Liver (tissue), 9 donors: ENCODE results near the gene OMP. TPM values are rescaled to one million over a fixed set of nuclear protein-coding genes. Genes with fewer than 3 reads are reported as not detected.

ENCODE experiments used
- DNase-seq: peaks from one replicate; pipeline ENCODE4 v3.0.0-alpha.2; 2017; ENCODE audit warnings: low spot score
- H3K27ac ChIP-seq, 2 donors: one replicate each; pipeline ENCODE4 v1.7.0; 2013; ENCODE audit warnings: inconsistent platforms in 2 of 2, low read length in 2 of 2, control low read depth in 1 of 2, low read depth in 1 of 2, mild to moderate bottlenecking in 1 of 2
- H3K27me3 ChIP-seq, 4 donors: one replicate each; pipeline versions ENCODE4 v1.6.1 to v1.7.0; 2013; ENCODE audit warnings: low read length in 3 of 4, inconsistent platforms in 1 of 4, mild to moderate bottlenecking in 1 of 4, moderate library complexity in 1 of 4; ENCODE audit not compliant: control insufficient read depth in 4 of 4, insufficient read depth in 4 of 4
- H3K36me3 ChIP-seq, 4 donors: one replicate each; pipeline versions ENCODE4 v1.6.1 to v1.7.0; 2013; ENCODE audit warnings: low read length in 3 of 4, mild to moderate bottlenecking in 3 of 4, low read depth in 1 of 4, moderate library complexity in 1 of 4; ENCODE audit not compliant: control insufficient read depth in 4 of 4, insufficient read depth in 3 of 4
- H3K4me1 ChIP-seq, 4 donors: one replicate each; pipeline versions ENCODE4 v1.6.1 to v1.7.0; 2013; ENCODE audit warnings: low read length in 3 of 4, mild to moderate bottlenecking in 3 of 4, moderate library complexity in 1 of 4; ENCODE audit not compliant: control insufficient read depth in 4 of 4, insufficient read depth in 4 of 4
- H3K4me3 ChIP-seq, 3 donors: one replicate each; pipeline versions ENCODE4 v1.6.1 to v1.7.0; 2013; ENCODE audit warnings: low read length in 3 of 3, control low read depth in 1 of 3, low read depth in 1 of 3, mild to moderate bottlenecking in 1 of 3
- H3K9ac ChIP-seq, 2 donors: one replicate each; pipeline ENCODE4 v1.7.0; 2013; ENCODE audit warnings: low read length in 2 of 2, mild to moderate bottlenecking in 2 of 2, moderate library complexity in 2 of 2, control low read depth in 1 of 2, low read depth in 1 of 2
- H3K9me3 ChIP-seq, 4 donors: one replicate each; pipeline versions ENCODE4 v1.6.1 to v1.7.0; 2013; ENCODE audit warnings: low read length in 3 of 4; ENCODE audit not compliant: control insufficient read depth in 4 of 4
- EGR1 ChIP-seq, 2 donors: IDR thresholded peaks; 2 replicates each; pipeline ENCODE4 v1.6.1; 2016 to 2018; ENCODE audit warnings: antibody characterized with exemption in 2 of 2, low read depth in 2 of 2
- FOXA1 ChIP-seq: IDR thresholded peaks from 2 replicates; pipeline ENCODE4 v1.6.1; 2016; ENCODE audit warnings: antibody characterized with exemption
- FOXA2 ChIP-seq: IDR thresholded peaks from 2 replicates; pipeline ENCODE4 v1.6.1; 2016; ENCODE audit warnings: antibody characterized with exemption
- GABPA ChIP-seq, 2 donors: IDR thresholded peaks in 1 of 2; conservative IDR thresholded peaks in 1 of 2; 2 replicates each; pipeline ENCODE4 v1.6.1; 2016; ENCODE audit warnings: antibody characterized with exemption in 2 of 2, mild to moderate bottlenecking in 1 of 2, moderate library complexity in 1 of 2
- HNF4G ChIP-seq: IDR thresholded peaks from 2 replicates; pipeline ENCODE4 v1.6.1; 2016; ENCODE audit warnings: antibody characterized with exemption
- JUND ChIP-seq, 2 donors: IDR thresholded peaks; 2 replicates each; pipeline ENCODE4 v1.6.1; 2016; ENCODE audit warnings: antibody characterized with exemption in 2 of 2
- MAX ChIP-seq: IDR thresholded peaks from 2 replicates; pipeline ENCODE4 v1.6.1; 2016; ENCODE audit warnings: antibody characterized with exemption
- NR2F2 ChIP-seq: IDR thresholded peaks from 2 replicates; pipeline ENCODE4 v1.6.1; 2016; ENCODE audit warnings: antibody characterized with exemption
- RAD21 ChIP-seq, 2 donors: IDR thresholded peaks; 2 replicates each; pipeline ENCODE4 v1.6.1; 2016; ENCODE audit warnings: antibody characterized with exemption in 2 of 2, mild to moderate bottlenecking in 2 of 2
- RXRA ChIP-seq, 2 donors: IDR thresholded peaks; 2 replicates each; pipeline ENCODE4 v1.6.1; 2017 to 2018; ENCODE audit warnings: antibody characterized with exemption in 2 of 2, mild to moderate bottlenecking in 1 of 2
- SP1 ChIP-seq: IDR thresholded peaks from 2 replicates; pipeline ENCODE4 v1.6.1; 2018; ENCODE audit warnings: antibody characterized with exemption, mild to moderate bottlenecking
- TAF1 ChIP-seq: conservative IDR thresholded peaks from 2 replicates; pipeline ENCODE4 v1.6.1; 2016; ENCODE audit warnings: antibody characterized with exemption, mild to moderate bottlenecking
- YY1 ChIP-seq: IDR thresholded peaks from 2 replicates; pipeline ENCODE4 v1.6.1; 2016; ENCODE audit warnings: antibody characterized with exemption, mild to moderate bottlenecking
- WGBS: extraction: QIAGEN DNeasy Blood & Tissue Kit; methylation state at CpG from one replicate; pipeline ENCODE4 v1.1.7; 2013; 5-methylcytosine and 5-hydroxymethylcytosine counted together
- polyA plus RNA-seq, 2 donors: library from polyadenylated mRNA; stranded (reverse) in 1 of 2; unstranded in 1 of 2; fragments of 200-250 nt in 1 of 2; fragments of >200 nt in 1 of 2; fragmentation: Nextera tagmentation in 1 of 2; extraction: Ambion mirVana in 1 of 2; gene quantifications; one replicate each; pipeline versions ENCODE4 v1.2.1 to v1.2.3, GENCODE V29; 2013 to 2015
- total RNA-seq, 2 donors: library from RNA; depleted of rRNA; stranded (reverse); fragments of >200 nt; gene quantifications; one replicate each; pipeline ENCODE4 v1.2.3, GENCODE V29; 2014
- TF ChIP-seq, protein P1 (sequence below): IDR thresholded peaks from 2 replicates; pipeline ENCODE4 v1.6.1; 2016; ENCODE audit warnings: antibody characterized with exemption
- TF ChIP-seq, protein P2 (sequence below): IDR thresholded peaks from 2 replicates; pipeline ENCODE4 v1.6.1; 2016; ENCODE audit warnings: antibody characterized with exemption
- TF ChIP-seq, protein P3 (sequence below): IDR thresholded peaks from 2 replicates; pipeline ENCODE4 v1.6.1; 2016; ENCODE audit warnings: antibody characterized with exemption, mild to moderate bottlenecking
- donor health status: healthy.
- donor health status: healthy.
- donor health status: healthy.
- donor health status: healthy.
- donor health status: healthy.

OMP gene
- total and polyA plus RNA-seq, 4 donors, result 0.24 to 0.75 (median 0.65) TPM; not detected in 1

DNA sequence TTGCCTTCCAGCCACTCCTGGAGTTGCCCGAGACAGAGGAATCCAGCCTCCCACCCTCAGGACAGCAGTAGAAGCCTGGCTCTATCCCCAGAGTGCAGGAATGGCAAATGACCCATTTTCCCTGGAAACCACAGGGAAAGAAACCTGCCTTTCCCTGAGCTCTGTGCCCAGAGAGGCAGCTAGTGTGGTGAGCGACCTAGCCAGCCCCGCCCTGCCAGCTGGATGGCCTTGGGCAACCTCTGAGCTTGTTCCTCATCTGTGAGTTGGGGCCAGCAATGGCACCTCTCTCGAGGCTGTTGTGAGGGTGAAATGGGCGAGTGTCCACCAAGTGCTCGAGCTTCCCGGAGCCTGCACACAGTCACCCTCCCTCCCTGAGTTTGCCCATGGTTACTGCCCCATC is 3.7 kb downstream of the OMP start:
- no peak overlapping the region for H3K27ac ChIP-seq
- H3K27me3 ChIP-seq, result no peaks in the 10 kb centered on the region
- H3K4me3 ChIP-seq, result no peak overlapping the region
- H3K36me3 ChIP-seq, result peaks cover 0 to 6% (median 2%) of the 10 kb centered on the region in 4 donors
- peaks cover 0 to 49% (median 24%) of the 10 kb centered on the region in 4 donors for H3K4me1 ChIP-seq
- H3K9ac ChIP-seq, result no peak overlapping the region
- TF ChIP-seq FOXA1 (no peak), TAF1 (no peak), EGR1 (IDR thresholded peaks at IDR 0.05; ENCODE audit: low read depth in 2 of 2) (no peak), MAX (no peak), YY1 (no peak), SP1 (no peak), GABPA (IDR thresholded peaks at IDR 0.05 in 1 of 2, conservative IDR thresholded peaks at IDR 0.05 in 1 of 2) (no peak), JUND (IDR thresholded peaks at IDR 0.05) (no peak), RAD21 (IDR thresholded peaks at IDR 0.05) (no peak), HNF4G (no peak)
- TF ChIP-seq, protein P1, sequence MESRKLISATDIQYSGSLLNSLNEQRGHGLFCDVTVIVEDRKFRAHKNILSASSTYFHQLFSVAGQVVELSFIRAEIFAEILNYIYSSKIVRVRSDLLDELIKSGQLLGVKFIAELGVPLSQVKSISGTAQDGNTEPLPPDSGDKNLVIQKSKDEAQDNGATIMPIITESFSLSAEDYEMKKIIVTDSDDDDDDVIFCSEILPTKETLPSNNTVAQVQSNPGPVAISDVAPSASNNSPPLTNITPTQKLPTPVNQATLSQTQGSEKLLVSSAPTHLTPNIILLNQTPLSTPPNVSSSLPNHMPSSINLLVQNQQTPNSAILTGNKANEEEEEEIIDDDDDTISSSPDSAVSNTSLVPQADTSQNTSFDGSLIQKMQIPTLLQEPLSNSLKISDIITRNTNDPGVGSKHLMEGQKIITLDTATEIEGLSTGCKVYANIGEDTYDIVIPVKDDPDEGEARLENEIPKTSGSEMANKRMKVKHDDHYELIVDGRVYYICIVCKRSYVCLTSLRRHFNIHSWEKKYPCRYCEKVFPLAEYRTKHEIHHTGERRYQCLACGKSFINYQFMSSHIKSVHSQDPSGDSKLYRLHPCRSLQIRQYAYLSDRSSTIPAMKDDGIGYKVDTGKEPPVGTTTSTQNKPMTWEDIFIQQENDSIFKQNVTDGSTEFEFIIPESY, result no peak
- TF ChIP-seq, protein P2, sequence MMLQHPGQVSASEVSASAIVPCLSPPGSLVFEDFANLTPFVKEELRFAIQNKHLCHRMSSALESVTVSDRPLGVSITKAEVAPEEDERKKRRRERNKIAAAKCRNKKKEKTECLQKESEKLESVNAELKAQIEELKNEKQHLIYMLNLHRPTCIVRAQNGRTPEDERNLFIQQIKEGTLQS, result no peak
- DNase-seq, result no peak
- no peaks in the 10 kb centered on the region for H3K9me3 ChIP-seq
- WGBS, result 72% methylated on average over 7 of the region's 7 CpGs

GRCh38 chr11:77106759-77107158 is 4.1 kb downstream of the OMP start:
- H3K4me3 ChIP-seq, result no peak overlapping the region
- no peaks in the 10 kb centered on the region for H3K9me3 ChIP-seq
- H3K4me1 ChIP-seq, result peaks cover 0 to 49% (median 24%) of the 10 kb centered on the region in 4 donors
- no peak overlapping the region for H3K9ac ChIP-seq
- DNase-seq, result no peak
- TF ChIP-seq HNF4G, result no peak
- TF ChIP-seq, protein P3, sequence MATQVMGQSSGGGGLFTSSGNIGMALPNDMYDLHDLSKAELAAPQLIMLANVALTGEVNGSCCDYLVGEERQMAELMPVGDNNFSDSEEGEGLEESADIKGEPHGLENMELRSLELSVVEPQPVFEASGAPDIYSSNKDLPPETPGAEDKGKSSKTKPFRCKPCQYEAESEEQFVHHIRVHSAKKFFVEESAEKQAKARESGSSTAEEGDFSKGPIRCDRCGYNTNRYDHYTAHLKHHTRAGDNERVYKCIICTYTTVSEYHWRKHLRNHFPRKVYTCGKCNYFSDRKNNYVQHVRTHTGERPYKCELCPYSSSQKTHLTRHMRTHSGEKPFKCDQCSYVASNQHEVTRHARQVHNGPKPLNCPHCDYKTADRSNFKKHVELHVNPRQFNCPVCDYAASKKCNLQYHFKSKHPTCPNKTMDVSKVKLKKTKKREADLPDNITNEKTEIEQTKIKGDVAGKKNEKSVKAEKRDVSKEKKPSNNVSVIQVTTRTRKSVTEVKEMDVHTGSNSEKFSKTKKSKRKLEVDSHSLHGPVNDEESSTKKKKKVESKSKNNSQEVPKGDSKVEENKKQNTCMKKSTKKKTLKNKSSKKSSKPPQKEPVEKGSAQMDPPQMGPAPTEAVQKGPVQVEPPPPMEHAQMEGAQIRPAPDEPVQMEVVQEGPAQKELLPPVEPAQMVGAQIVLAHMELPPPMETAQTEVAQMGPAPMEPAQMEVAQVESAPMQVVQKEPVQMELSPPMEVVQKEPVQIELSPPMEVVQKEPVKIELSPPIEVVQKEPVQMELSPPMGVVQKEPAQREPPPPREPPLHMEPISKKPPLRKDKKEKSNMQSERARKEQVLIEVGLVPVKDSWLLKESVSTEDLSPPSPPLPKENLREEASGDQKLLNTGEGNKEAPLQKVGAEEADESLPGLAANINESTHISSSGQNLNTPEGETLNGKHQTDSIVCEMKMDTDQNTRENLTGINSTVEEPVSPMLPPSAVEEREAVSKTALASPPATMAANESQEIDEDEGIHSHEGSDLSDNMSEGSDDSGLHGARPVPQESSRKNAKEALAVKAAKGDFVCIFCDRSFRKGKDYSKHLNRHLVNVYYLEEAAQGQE, result no peak
- 96% methylated on average over 13 of the region's 13 CpGs for WGBS
- H3K27ac ChIP-seq, result no peak overlapping the region
- no peaks in the 10 kb centered on the region for H3K27me3 ChIP-seq
- peaks cover 0 to 6% (median 2%) of the 10 kb centered on the region in 4 donors for H3K36me3 ChIP-seq

- Histone ChIP-seq H3K4me1 (peaks cover 0 to 49% (median 24%) of the 10 kb centered on the region in 4 donors), H3K4me3 (no peak overlapping the region), H3K36me3 (peaks cover 0 to 6% (median 2%) of the 10 kb centered on the region in 4 donors), H3K9me3 (no peaks in the 10 kb centered on the region), H3K9ac (no peak overlapping the region), H3K27ac (peak overlapping the region in 1 of 2 donors; percentile 50), H3K27me3 (no peaks in the 10 kb centered on the region)
- WGBS, result 35% methylated on average over 3 of the region's 3 CpGs
- DNase-seq, result no peak
- TF ChIP-seq RXRA (IDR thresholded peaks at IDR 0.05) (no peak), FOXA2 (no peak), RAD21 (IDR thresholded peaks at IDR 0.05) (no peak), JUND (IDR thresholded peaks at IDR 0.05) (no peak), TAF1 (no peak), YY1 (no peak), NR2F2 (no peak), GABPA (IDR thresholded peaks at IDR 0.05 in 1 of 2, conservative IDR thresholded peaks at IDR 0.05 in 1 of 2) (no peak)
- TF ChIP-seq, protein P2, result no peak
- TF ChIP-seq, protein P1, result no peak
Measured at GRCh38 chr11:77107950-77108349, 5.3 kb downstream of the OMP start.
